SIG-M5 treated with dmso at 0.1 percent for 504 hours (cell line): ENCODE results near the gene SHISA5.
"Not testable (repeated sequence)": the region's sequence is repeated elsewhere in the genome, so short reads cannot be mapped to it uniquely, and the experiment has no call there.

Source experiments
- DNase-seq: peaks from one replicate; lab custom pipeline; 2025; ENCODE audit not compliant: unreplicated experiment; lab: John Stamatoyannopoulos, UW

Gene SHISA5

DNA sequence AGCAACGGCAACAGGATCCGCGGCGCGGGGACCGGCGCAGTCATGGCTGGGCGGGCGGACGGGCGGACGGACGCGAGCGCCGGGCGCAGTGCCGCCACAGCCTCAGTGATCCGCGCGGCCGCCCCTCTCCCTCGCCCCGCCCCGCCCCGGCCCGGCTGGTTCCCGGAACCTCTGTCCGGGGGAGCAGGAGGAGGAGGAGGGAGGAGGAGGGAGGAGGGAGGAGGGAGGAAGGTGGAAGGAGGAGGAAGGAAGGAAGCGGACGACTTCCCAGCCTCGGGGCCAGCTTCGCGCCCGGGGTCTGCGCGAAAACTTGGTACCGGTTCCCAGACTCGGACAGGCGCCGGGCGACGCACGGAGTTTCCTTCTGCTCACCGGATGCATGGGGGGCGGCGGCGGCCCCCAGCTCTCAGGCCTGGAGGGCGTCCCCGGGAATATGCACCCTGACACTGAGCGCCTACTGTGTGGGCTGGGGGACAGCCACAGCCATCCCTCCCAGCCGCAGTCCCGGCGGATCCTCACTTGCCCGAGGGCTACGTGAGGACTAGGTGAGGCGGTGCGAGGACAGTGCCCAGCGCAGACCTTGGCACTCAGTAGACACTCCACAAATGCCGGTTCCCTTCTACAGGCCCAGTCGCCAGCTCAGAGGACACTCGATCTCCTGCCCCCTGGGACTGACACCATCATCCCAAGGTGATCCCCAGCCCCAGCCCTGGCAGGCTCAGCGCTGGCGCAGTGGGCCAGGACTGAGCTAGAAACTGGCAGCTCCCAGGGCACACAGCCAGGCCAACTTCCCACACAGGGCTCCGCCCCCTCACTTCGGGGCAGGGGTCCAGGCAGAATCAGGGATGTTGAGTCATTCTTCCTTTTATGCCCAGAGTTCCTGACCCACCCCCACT is at the start of gene SHISA5:
Gene SHISA5, minus strand, starts transcription at position 124 of the 896 bp plus-strand sequence. Its CDS starts 80 bp downstream, at position 44.
- peak; percentile 17 for DNase-seq

GRCh38 chr3:48553361-48553760 is 49.4 kb upstream of the SHISA5 start:
- no peak for DNase-seq

DNA sequence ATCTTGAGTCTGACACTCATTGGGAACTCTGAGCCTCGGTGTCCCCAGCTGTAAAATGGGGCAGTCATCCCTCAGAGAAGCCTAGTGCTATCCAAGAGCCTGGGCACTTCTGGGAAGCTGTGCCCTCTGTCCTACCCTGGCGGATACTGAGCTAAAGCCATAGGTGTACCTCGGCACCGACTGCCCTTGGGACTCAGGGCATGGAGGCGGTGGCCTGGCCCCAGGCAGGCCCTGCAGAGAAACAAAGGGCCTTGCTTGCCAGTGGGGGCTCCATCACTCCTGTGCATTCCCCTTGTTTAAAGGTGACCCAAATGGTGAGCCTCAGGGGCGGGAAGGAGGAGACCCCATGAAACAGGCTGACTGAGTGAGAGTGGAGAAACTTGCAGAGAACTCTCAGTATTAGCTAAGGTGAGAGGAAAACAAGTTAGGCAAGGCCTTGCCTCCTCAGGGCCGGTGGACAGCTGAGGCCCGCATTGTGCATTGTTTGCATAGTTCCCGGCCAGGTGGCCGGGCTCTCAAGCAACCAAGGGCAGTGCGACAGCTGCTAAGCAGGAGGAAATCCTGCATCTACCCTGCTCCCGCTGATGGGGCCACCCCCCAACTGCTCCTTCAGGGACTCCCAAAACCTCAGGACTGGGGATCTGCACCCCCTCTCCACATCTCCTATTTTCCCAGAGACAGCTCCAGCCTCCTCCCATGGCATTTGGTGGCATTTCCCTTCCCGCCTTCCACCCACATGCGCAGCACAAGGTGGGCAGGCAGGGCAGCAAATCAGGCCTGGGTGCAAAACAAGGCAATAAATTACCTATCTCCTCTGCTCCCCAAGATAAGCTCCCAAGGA is 48.4 kb upstream of the SHISA5 start:
- no peak for DNase-seq

DNA sequence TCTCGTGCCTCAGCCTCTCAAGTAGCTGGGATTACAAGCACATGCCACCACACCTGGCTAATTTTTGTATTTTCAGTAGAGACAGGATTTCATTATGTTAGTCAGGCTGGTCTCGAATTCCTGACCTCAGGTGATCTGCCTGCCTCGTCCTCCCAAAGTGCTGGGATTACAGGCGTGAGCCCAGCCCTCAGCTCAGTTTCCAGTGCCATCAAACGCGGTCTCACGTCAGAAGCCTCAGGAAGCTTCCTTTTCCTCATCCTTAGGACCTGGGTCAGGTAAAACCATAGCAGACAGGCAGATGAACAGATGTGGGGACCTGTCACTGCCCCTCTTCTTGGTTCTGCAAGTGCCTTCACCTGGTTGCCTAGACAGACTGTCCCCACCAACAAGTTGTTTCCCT is 47.7 kb upstream of the SHISA5 start:
- DNase-seq = not testable (repeated sequence)

- DNase-seq = peak; percentile 76
Measured at GRCh38 chr3:48548729-48549705, 45.0 kb upstream of the SHISA5 start.

DNA sequence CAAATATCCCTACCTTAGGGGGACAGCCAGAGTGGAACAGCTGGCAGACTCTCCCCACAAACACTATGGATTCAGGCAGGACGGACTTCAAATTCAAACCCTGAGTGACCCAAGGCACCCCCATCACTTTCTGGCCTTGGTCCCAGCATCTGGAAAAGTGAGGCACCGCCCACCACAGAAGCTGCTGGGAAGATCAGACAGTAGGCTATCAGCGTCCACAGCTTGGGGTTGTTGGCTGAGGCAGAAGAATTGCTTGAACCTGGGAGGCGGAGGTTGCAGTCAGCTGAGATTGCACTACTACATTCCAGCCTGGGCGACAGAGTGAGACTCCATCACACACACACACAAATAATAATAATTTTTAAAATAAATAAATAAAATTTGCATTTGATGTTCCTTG is 44.2 kb upstream of the SHISA5 start:
- DNase-seq = no peak

- DNase-seq = no peak
Measured at GRCh38 chr3:48546203-48546829, 42.3 kb upstream of the SHISA5 start.

DNA sequence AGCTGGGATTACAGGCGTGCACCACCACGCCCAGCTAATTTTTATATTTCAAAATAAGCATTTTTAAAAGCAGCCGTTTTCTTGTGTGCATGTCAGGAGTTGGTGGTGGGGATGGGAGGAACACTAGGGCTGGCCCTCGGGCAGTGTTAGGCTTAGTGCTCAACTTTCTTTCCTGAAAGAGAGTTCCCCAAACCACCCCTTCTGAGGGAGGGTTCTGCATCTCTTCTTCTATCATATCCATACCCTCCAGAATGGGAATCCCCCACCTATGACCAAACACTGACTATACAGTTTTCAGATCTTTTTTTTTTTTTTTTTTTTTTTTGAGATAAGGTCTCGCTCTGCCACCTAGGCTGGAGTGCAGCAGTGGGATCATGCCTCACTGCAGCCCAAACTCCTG is 40.2 kb upstream of the SHISA5 start:
- DNase-seq = no peak

GRCh38 chr3:48543271-48543866 is 39.4 kb upstream of the SHISA5 start:
- no peak for DNase-seq

DNA sequence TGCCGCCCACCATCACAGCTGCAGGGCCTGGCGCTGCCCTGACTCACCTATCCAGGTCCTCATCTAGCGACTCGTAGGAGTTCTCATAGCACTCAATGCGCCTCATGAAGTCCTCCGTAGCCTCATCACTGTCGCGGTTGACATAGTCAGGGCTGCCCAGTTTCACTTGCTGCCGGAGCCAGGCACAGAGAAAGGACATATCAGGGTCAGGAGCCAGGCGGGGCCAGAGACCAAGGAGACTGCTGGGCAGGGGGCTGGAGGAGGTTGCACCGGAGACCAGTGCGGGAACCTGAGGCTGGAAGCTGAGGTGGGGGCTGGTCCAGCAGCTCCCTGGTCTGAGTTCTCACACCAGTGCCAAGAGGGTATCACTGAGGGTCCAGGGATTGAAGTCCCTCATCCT is 34.5 kb upstream of the SHISA5 start:
- DNase-seq = no peak

GRCh38 chr3:48536785-48537184 is 32.8 kb upstream of the SHISA5 start:
- no peak for DNase-seq

GRCh38 chr3:48536116-48536515 is 32.1 kb upstream of the SHISA5 start:
- DNase-seq = no peak

- DNase-seq = no peak
Measured at GRCh38 chr3:48535578-48535977, 31.6 kb upstream of the SHISA5 start.

DNA sequence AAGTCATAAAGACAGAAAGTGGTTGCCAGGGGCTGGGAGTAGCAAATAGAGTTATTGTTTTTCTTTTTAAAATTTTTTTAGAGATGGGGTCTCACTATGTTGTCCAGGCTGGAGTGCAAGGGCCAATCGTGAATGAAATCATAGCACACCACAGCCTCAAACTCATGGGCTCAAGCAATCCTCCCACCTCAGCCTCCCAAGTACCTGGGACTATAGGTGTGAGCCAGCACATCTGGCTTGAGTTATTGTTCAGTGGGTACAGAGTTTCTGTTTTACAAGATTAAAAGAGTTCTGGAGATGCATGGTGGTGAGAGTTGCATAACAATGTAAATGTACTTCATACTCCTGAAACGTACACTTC is 29.0 kb upstream of the SHISA5 start:
- no peak for DNase-seq

- peak; percentile 20 for DNase-seq
Measured at GRCh38 chr3:48532271-48532976, 28.4 kb upstream of the SHISA5 start.

DNA sequence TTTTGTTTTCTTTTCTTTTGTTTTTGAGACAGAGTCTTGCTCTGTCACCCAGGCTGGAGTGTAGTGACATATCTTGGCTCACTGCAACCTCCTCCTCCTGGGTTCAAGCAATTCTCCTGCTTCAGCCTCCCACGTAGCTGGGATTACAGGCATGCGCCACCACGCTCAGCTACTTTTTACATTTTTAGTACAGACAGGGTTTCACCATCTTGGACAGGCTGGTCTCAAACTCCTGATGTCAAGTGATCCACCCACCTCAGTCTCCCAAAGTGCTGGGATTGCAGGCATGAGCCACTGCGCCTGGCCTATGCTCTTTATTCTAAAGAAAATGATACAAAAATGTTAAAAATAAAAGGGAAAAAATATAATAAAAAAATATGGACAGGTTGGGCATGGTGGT is 26.7 kb upstream of the SHISA5 start:
- DNase-seq = not testable (repeated sequence)

GRCh38 chr3:48528754-48529153 is 24.8 kb upstream of the SHISA5 start:
- DNase-seq = peak; percentile 95

DNA sequence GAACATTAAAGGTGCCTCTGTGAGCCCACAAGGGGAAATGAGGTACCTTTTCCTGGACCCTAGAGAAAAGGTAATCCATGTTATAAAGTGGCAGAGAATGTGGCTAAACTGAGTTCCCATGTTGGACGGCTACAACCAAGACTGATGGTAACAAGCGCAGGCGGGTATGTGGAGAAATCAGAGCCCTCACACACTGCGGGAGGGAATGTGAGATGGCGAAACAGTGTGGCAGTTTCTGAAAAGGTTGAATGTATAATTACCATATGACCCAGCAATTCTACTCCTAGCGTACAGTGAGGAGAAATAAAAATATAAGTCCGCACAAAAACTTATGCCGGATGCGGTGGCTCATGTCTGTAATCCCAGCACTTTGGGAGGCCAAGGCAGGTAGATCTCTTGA is 24.1 kb upstream of the SHISA5 start:
- peak; percentile 79 for DNase-seq

- no peak for DNase-seq
Measured at GRCh38 chr3:48524970-48525369, 21.0 kb upstream of the SHISA5 start.
